Stimulated activated CD4-positive, alpha-beta T cell treated with anti-CD3 and anti-CD28 coated beads, TNF-alpha, amount 100 ng/mL, for 24 hours (primary cell): ENCODE results near the gene TMEM134.
"Not testable (repeated sequence)": the region's sequence is repeated elsewhere in the genome, so short reads cannot be mapped to it uniquely, and the experiment has no call there.

Experiments used
- DNase-seq, 3 experiments: peaks; one replicate each; pipeline ENCODE4 v3.0.0-alpha.2; 2020; ENCODE audit warnings: low read depth in 3 of 3

TMEM134 gene

DNA sequence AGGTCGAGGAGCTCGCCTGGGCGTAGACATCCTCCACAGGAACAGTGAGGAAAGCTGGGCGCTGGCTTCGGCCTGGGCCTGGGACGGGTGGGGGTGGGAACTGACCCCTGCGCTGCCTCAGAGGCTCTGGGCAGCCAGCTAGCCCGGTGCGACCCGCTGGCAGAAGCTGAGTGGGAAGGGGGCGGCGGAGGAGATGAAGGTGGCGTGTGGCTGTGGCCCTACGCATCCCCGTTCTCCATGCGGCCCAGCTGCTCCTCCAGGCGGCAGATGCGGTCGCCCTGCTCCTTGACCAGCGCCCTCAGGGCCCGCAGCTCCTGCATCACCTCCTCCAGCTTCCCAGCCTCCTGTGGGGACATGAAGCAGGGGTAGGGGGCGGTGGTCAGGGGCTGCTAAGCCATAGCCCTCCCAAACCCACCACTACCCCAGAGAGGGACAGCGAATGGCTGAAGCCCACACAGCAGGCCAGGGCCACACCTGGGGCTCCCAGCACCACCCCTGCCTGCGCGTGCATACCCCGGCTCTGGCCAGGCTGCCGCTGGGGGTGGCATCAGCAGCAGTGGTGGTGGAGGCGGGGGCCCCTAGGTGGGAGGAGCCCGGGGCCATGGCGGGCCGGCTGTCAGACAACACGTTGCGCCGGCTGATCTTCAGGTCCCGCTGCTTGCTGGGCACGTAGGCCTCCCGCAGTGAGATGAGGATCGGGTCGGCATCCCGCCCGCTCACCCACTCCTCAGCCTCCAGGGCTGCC is 30.7 kb downstream of the TMEM134 start:
- peak in 2 of 3 experiments; percentile 65 to 87 for DNase-seq

GRCh38 chr11:67437809-67438157 is 31.3 kb downstream of the TMEM134 start:
- DNase-seq = no peak

DNA sequence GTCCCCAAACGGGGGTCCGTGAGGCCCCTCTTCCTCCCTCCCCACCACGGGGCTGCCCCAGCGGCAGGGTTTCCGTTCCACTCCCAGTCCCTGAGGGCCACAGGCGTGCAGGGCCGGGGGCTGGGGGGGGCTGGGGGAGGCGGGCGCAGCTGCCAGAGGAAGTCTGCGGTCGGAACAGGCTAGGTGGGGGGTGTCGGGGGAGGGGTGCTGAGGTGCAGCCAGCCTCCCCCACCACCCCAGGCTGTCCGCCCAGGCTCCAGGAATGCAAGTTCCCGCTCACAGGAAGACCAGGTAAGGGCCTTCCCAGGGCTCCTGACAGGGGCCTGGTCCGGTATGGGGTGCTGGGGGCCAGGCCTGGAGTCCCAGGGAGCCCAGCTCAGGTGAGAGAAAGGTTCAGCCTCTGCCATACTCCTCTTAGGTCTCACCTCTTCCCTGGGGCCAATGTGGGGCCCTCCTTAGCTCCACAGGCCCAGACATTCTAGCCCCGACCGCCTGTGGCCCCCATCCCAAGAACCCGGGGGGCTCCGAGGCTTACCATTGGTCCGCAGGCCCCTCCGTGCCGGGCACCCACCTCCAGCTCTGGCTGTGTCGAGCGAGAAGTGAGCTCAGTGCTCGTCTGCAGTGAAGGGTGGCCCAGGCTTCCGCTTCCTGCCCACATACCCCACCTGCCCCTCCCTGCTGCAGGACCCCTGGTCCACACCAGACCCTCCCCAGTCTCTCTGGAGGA is 31.8 kb downstream of the TMEM134 start, which contains the start of gene PTPRCAP:
Gene PTPRCAP, minus strand, starts transcription at position 601 of the 727 bp plus-strand sequence. Its CDS starts 63 bp downstream, at position 538.
- DNase-seq = peak in 1 of 3 experiments; percentile 84

GRCh38 chr11:67436459-67437081 is 32.5 kb downstream of the TMEM134 start:
- DNase-seq = peak in 2 of 3 experiments; percentile 61 to 85

DNA sequence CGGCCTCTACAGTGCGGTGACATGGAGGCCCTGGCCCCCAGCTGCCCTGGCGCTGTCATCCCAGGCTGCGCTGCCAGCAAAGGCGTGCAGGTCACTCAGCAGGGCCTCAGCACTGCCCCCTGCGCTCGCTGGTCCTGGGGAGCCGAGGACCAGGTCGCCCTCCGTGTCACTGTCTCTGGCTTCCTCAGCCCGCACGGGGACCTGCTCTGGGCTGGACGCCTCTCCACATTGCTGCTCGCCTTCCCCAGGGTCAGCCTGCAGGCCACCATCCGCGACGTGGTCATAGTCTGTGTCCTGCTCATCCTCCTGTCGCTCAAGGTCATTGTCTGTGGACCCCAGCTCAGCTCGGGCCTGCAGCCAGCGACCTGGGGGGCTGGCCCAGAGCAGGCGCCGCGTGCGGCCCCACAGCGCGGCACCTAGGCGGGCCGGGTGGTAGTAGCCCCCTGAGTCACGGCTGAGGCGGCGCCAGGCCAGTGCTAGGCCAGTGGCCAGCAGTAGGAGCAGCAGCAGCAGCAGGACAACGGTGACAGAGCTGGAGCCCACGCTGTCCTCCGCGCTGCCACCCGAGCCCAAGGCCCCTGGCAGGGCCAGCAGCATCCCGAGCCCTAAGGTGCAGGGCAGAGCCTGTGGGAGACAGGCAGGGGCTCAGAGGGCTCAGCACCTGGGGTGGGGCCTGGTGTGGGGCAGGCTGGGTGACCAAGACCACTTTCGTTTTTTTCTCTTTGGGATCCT is 33.2 kb downstream of the TMEM134 start:
- DNase-seq = no peak

GRCh38 chr11:67435031-67435726 is 33.9 kb downstream of the TMEM134 start:
- DNase-seq = no peak

GRCh38 chr11:67434395-67434881 is 34.6 kb downstream of the TMEM134 start:
- DNase-seq = no peak

GRCh38 chr11:67433536-67434394 is 35.3 kb downstream of the TMEM134 start:
- no peak for DNase-seq

GRCh38 chr11:67432655-67433349 is 36.2 kb downstream of the TMEM134 start:
- DNase-seq = no peak

DNA sequence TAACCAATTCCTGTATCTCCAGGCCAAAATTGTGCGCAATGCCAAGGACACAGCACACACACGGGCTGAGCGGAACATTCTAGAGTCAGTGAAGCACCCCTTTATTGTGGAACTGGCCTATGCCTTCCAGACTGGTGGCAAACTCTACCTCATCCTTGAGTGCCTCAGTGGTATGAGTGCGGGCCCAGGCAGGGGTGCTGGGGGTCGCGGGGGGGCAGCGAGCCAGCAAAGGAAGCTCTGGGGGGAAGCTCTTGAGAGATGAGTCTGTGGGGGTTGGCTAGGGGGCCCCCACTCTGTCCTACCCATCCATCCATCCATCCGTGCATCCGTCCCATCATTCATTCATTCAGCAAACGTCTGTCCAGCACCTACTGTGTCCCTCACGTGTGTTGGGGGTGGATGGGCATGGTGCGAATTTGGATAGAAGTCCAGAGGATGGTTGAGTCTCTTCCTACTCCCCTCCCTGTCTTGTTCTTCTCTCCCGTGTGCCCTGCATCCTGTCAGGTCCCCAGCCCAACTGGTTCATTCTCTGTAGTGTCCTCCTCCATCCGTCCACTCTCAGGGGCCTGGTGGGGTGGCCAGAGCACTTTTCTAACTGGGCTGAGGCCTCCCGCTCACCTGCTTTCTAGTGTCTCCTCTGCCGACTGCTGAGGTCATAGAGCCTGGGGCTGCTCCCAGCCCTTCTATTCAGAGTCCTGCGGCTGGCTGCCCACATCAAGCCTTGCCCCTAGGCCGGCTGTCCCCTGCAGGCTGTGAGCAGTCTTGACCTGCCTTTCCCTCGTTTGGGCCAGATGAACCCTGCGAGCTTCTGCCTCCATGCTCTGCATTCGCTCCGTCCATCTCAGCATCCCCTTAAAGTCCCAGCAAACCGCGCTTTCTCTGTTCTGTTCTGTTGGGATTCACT is 37.5 kb downstream of the TMEM134 start:
- no peak for DNase-seq

GRCh38 chr11:67429722-67430121 is 39.3 kb downstream of the TMEM134 start:
- DNase-seq = no peak

GRCh38 chr11:67429038-67429668 is 39.9 kb downstream of the TMEM134 start:
- no peak for DNase-seq

DNA sequence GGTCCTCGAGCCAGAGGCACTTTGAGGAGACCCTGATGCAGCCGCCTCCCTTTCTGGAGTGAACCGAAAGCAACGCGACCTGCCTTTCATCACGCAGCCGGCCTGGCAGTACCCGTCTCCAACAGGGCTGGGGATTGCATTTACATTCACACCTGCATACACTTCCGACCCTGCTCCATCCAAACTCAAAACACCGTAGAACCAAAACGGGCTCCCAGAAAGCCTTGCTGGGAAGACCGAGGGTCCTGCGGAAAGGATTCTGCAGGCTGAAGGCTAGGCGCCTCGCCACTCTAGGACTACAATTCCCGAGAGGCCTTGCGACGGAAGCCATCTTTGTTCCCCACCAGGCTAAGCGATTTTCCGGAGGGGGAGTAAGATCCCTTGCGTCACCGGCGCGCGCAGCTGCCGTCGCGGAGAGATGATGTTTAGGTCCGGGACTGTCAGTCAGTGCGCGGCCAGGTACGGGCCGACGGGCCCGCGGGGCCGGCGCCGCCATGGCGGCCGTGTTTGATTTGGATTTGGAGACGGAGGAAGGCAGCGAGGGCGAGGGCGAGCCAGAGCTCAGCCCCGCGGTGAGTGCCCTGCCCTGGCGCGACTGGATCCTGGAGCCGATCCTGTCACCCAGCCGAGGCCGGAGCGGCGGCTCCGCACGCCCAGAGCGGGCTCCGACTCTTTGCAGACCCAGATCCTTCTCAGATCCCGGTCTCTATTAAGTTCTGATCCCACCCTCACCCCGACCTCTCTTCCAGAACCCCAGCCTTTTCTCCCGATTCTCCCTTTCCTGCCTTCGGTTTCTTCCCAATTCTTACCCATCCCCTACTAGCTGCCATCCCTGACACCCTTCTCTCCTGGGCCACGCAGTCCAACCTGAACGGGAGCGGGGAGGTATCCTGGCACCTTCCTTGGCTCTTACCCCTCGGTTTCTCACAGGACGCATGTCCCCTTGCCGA is 40.7 kb downstream of the TMEM134 start, which contains the start of gene RPS6KB2:
Gene RPS6KB2, plus strand, starts transcription at position 443 of the 950 bp plus-strand sequence. Its CDS starts 52 bp downstream, at position 495.
- peak; percentile 99 to 100 (median 99) for DNase-seq

- DNase-seq = not testable (repeated sequence)
Measured at GRCh38 chr11:67427364-67427859, 41.6 kb downstream of the TMEM134 start.

DNA sequence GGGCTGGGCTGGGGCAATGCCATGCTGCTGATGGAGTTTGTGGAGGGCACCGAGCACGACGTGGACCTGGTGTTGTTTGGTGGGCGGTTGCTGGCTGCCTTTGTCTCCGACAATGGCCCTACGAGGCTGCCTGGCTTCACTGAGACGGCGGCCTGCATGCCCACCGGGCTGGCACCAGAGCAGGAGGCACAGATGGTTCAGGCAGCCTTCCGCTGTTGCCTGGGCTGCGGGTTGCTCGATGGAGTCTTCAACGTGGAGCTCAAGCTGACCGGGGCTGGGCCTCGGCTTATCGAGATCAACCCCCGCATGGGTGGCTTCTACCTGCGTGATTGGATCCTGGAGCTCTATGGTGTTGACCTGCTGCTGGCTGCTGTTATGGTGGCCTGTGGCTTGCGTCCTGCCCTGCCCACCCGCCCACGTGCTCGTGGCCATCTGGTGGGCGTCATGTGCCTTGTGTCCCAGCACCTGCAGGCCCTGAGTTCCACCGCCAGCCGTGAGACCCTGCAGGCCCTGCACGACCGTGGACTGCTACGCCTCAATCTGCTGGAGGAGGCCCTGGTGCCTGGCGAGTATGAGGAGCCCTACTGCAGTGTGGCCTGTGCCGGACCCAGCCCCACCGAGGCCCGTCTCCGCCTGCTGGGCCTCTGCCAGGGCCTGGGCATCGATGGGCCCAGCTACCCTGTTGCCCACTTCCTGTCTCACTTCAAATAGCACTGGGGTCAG is 45.0 kb downstream of the TMEM134 start:
- DNase-seq = no peak

DNA sequence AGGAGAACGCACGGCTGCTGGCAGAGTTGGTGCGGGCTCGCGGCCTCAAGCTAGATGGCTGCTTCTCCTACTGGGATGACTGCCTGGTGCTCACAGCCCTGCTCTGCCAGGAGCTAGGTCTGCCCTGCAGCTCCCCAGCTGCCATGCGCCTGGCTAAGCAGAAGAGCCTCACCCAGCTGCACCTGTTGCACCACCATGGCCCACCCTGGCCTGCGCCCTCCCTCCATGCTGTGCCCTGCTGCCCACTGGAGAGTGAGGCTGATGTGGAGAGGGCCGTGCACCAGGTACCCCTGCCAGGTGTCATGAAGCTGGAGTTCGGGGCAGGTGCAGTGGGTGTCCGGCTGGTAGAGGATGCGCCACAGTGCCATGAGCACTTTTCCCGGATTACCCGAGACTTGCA is 45.6 kb downstream of the TMEM134 start:
- no peak for DNase-seq
